DOHH2 (cell line): ENCODE results near the gene RNF149.
"Not testable (repeated sequence)": the region's sequence is repeated elsewhere in the genome, so short reads cannot be mapped to it uniquely, and the experiment has no call there.

ENCODE experiments used
- H3F3A ChIP-seq: fragments of 200-600 bp; sonication (generic), shearing (Covaris generic); 2 replicates; pipeline ENCODE4 v1.6.0; 2016; ENCODE audit warnings: antibody characterized with exemption, mild to moderate bottlenecking; ENCODE audit not compliant: control insufficient read depth, insufficient read depth
- H3K27ac ChIP-seq: fragments of 200-600 bp; sonication (generic); 2 replicates; pipeline ENCODE4 v1.5.1; 2014; ENCODE audit warnings: low read depth, mild to moderate bottlenecking, low read length, moderate library complexity
- H3K27me3 ChIP-seq: fragments of 200-600 bp; sonication (generic); 2 replicates; pipeline ENCODE4 v1.6.1; 2014; ENCODE audit warnings: mild to moderate bottlenecking, low read length, mixed read lengths; ENCODE audit not compliant: control insufficient read depth
- H3K36me3 ChIP-seq: fragments of 200-600 bp; sonication (generic); 2 replicates; pipeline ENCODE4 v1.6.1; 2014; ENCODE audit warnings: mild to moderate bottlenecking, low read length, moderate library complexity, mixed read lengths; ENCODE audit not compliant: control insufficient read depth
- H3K4me1 ChIP-seq: fragments of 200-600 bp; sonication (generic); 2 replicates; pipeline ENCODE4 v1.6.1; 2014; ENCODE audit warnings: mild to moderate bottlenecking, low read length, mixed read lengths; ENCODE audit not compliant: control insufficient read depth
- H3K4me2 ChIP-seq: fragments of 200-600 bp; sonication (generic); 2 replicates; pipeline ENCODE4 v1.6.0; 2014; ENCODE audit warnings: mild to moderate bottlenecking, low read length, moderate library complexity
- H3K4me3 ChIP-seq: fragments of 200-600 bp; sonication (generic); 2 replicates; pipeline ENCODE4 v1.5.1; 2014; ENCODE audit warnings: mild to moderate bottlenecking, low read length, mixed read lengths
- H3K79me2 ChIP-seq: fragments of 200-600 bp; sonication (generic); 2 replicates; pipeline ENCODE4 v1.6.1; 2014; ENCODE audit warnings: mild to moderate bottlenecking, low read length, mixed read lengths; ENCODE audit not compliant: control insufficient read depth
- H3K9me2 ChIP-seq: fragments of 200-600 bp; sonication (generic); replicated peaks from 2 replicates; pipeline ENCODE4 v1.6.1; 2014; ENCODE audit warnings: mild to moderate bottlenecking, low read length, mixed read lengths; ENCODE audit not compliant: control insufficient read depth
- H3K9me3 ChIP-seq: fragments of 200-600 bp; sonication (generic); 2 replicates; pipeline ENCODE4 v1.6.1; 2014; ENCODE audit warnings: antibody characterized with exemption, low read length, mixed read lengths; ENCODE audit not compliant: control insufficient read depth, insufficient read depth
- H4K20me1 ChIP-seq: fragments of 200-600 bp; sonication (generic); 2 replicates; pipeline ENCODE4 v1.6.0; 2014; ENCODE audit warnings: low read depth, mild to moderate bottlenecking, antibody characterized with exemption, low read length, moderate library complexity; ENCODE audit not compliant: control insufficient read depth, insufficient read depth
- EZH2phosphoT487 ChIP-seq: fragments of 200-600 bp; sonication (generic); IDR thresholded peaks from 2 replicates; pipeline ENCODE4 v1.6.1; 2017; ENCODE audit warnings: borderline replicate concordance, mild to moderate bottlenecking, antibody characterized with exemption, low read length, moderate library complexity, mixed read lengths
- TF ChIP-seq, protein P1 (sequence below): fragments of 200-600 bp; sonication (generic); IDR thresholded peaks from one replicate; pipeline ENCODE4 v1.5.1; 2014; ENCODE audit warnings: antibody characterized with exemption, mild to moderate bottlenecking, low read depth, low read length; ENCODE audit not compliant: poor library complexity, severe bottlenecking

The RNF149 gene

DNA sequence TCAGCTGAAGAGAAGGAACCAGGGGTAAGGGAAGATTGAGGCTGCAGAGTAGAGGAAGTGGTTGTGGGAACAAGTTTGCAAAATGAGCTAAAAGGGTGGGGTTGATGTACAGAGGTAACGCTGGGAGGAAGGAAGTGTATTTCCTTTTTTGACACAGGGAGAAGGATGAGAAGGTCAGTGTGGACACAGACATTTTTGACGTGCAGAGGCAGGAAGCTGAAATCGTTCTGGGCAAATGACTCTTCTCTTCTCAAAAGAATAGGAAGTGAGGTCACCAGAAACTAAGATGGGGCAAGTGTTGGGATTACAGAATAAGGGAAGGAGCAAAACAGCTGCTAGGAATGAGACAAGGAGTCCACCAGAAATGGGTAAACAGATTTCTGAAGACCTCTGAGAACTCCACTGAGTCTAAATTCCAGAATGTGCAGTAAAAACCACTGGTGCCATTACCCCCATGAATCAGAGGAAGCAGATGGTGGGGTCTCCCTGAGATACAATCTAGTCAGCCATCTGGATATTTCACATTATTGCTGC is 20.0 kb upstream of the RNF149 start:
- 0 out of 2 replicates have a peak, but pooled peaks cover 3% of the 10 kb centered on the region for H3F3A ChIP-seq
- peaks cover 18% of the 10 kb centered on the region for H3K4me1 ChIP-seq
- H3K79me2 ChIP-seq, result no peaks in the 10 kb centered on the region
- H3K27ac ChIP-seq, result peak overlapping the region; percentile 41
- peak overlapping the region; percentile 50 for H3K4me3 ChIP-seq
- H3K27me3 ChIP-seq, result no peaks in the 10 kb centered on the region
- H3K9me2 ChIP-seq, result no peaks in the 10 kb centered on the region
- no peaks in the 10 kb centered on the region for H3K36me3 ChIP-seq
- no peak for TF ChIP-seq EZH2phosphoT487
- TF ChIP-seq, protein P1, sequence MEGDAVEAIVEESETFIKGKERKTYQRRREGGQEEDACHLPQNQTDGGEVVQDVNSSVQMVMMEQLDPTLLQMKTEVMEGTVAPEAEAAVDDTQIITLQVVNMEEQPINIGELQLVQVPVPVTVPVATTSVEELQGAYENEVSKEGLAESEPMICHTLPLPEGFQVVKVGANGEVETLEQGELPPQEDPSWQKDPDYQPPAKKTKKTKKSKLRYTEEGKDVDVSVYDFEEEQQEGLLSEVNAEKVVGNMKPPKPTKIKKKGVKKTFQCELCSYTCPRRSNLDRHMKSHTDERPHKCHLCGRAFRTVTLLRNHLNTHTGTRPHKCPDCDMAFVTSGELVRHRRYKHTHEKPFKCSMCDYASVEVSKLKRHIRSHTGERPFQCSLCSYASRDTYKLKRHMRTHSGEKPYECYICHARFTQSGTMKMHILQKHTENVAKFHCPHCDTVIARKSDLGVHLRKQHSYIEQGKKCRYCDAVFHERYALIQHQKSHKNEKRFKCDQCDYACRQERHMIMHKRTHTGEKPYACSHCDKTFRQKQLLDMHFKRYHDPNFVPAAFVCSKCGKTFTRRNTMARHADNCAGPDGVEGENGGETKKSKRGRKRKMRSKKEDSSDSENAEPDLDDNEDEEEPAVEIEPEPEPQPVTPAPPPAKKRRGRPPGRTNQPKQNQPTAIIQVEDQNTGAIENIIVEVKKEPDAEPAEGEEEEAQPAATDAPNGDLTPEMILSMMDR, result no peak
- H4K20me1 ChIP-seq, result no peaks in the 10 kb centered on the region
- H3K4me2 ChIP-seq, result peak overlapping the region; percentile 56
- H3K9me3 ChIP-seq, result peaks cover 12% of the 10 kb centered on the region

DNA sequence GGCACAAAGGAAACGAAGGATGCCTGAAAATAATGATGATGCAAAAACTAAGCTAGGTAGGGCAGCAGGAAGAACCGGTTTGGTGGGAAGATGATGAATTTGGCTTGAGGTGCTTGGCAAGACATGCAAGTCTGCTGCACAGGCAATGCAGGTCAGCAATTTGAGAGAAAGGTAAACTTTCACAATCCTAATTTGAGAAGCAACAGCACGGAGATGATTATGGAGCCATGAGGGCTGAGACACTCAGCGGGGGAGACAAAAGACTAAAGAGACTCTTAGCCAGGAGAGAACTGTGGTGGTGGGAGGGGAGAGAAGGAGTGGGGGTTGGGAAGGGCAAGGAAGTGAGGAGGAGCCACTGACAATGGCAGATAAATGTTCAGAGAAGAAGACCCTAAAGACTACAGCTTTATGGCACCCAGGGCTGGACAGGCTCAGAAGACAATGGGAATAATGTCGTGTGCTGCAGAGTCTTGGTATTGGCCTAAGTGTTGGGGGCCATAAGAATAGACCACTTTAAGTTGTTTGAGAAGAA is 19.4 kb upstream of the RNF149 start:
- Histone ChIP-seq H3K36me3 (no peaks in the 10 kb centered on the region), H3K4me2 (peak overlapping the region; percentile 56), H3K79me2 (no peaks in the 10 kb centered on the region), H4K20me1 (no peaks in the 10 kb centered on the region), H3F3A (0 out of 2 replicates have a peak, but pooled peaks cover 3% of the 10 kb centered on the region), H3K9me3 (peaks cover 12% of the 10 kb centered on the region), H3K9me2 (no peaks in the 10 kb centered on the region), H3K27ac (peak overlapping the region; percentile 41), H3K4me1 (peaks cover 18% of the 10 kb centered on the region), H3K27me3 (no peaks in the 10 kb centered on the region; the same call in 1 of the 2 replicates), H3K4me3 (peak overlapping the region; percentile 22; the same call in 1 of the 2 replicates)
- no peak for TF ChIP-seq EZH2phosphoT487
- TF ChIP-seq, protein P1, result no peak

GRCh38 chr2:101325425-101325824 is 16.9 kb upstream of the RNF149 start:
- Histone ChIP-seq H3K9me2 (no peaks in the 10 kb centered on the region), H3K27ac (no peak overlapping the region), H4K20me1 (no peaks in the 10 kb centered on the region), H3K27me3 (no peaks in the 10 kb centered on the region; the same call in 1 of the 2 replicates), H3K36me3 (no peaks in the 10 kb centered on the region), H3K79me2 (no peaks in the 10 kb centered on the region), H3K4me2 (no peak overlapping the region), H3K4me1 (peaks cover 18% of the 10 kb centered on the region), H3K9me3 (peaks cover 12% of the 10 kb centered on the region), H3F3A (0 out of 2 replicates have a peak, but pooled peaks cover 3% of the 10 kb centered on the region), H3K4me3 (no peak overlapping the region)
- TF ChIP-seq EZH2phosphoT487, result no peak

DNA sequence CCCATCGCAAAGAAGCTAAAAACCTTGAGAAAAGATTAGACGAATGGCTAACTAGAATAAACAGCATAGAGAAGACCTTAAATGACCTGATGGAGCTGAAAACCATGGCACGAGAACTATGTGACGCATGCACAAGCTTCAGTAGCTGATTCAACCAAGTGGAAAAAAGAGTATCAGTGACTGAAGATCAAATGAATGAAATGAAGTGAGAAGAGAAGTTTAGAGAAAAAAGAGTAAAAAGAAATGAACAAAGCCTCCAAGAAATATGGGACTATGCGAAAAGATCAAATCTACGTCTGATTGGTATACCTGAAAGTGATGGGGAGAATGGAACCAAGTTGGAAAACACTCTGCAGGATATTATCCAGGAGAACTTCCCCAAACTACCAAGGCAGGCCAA is 8.1 kb upstream of the RNF149 start:
- not testable (repeated sequence) for H4K20me1 ChIP-seq, H3F3A ChIP-seq, H3K9me3 ChIP-seq, H3K4me2 ChIP-seq, H3K4me1 ChIP-seq, H3K4me3 ChIP-seq, H3K36me3 ChIP-seq, H3K79me2 ChIP-seq, H3K27me3 ChIP-seq, H3K27ac ChIP-seq, H3K9me2 ChIP-seq
